Activated CD8-positive, alpha-beta memory T cell treated with anti-CD3 and anti-CD28 coated beads, Interleukin-2, amount 10 ng/mL, durations not matched to agents 7 days and 5 days (primary cell): ENCODE measurements around the gene PDE6D. TPM values are rescaled to one million over a fixed set of nuclear protein-coding genes. Genes with fewer than 3 reads are reported as not detected.

Experiments used
- ATAC-seq: fragments of 150-1000 bp; cut with Tn5 transposase; one replicate; pipeline ENCODE4 v1.10.0; 2021; ENCODE audit warnings: moderate library complexity
- CTCF ChIA-PET: fragments of 350-600 bp; sonication (Branson Sonifier 250); formaldehyde crosslinking; loops from one replicate; lab custom pipeline; 2021; ENCODE audit warnings: antibody characterized with exemption; lab: Charles Lee
- DNase-seq: peaks from one replicate; pipeline ENCODE4 v3.0.0-alpha.2; 2020
- H3K27ac Mint-ChIP-seq: one replicate; pipeline ENCODE4 v1.8.0; 2021; ENCODE audit warnings: mild to moderate bottlenecking, mixed read lengths
- H3K27me3 Mint-ChIP-seq: one replicate; pipeline ENCODE4 v1.8.0; 2021; ENCODE audit warnings: mixed read lengths
- H3K36me3 Mint-ChIP-seq: one replicate; pipeline ENCODE4 v1.8.0; 2021; ENCODE audit warnings: mild to moderate bottlenecking, mixed read lengths
- H3K4me1 Mint-ChIP-seq: one replicate; pipeline ENCODE4 v1.8.0; 2021; ENCODE audit warnings: mixed read lengths
- H3K4me3 Mint-ChIP-seq: one replicate; pipeline ENCODE4 v1.8.0; 2021; ENCODE audit warnings: mild to moderate bottlenecking, moderate library complexity, mixed read lengths
- H3K9me3 Mint-ChIP-seq: one replicate; pipeline ENCODE4 v1.8.0; 2022; ENCODE audit warnings: low read depth, mixed read lengths
- total RNA-seq, 2 experiments: library from RNA; stranded (reverse); gene quantifications; one replicate each; pipeline ENCODE4 v1.2.3, GENCODE V29; 2021

PDE6D gene
- total RNA-seq, 2 experiments from 2014 or later, result 37.5 to 41.7 TPM

DNA sequence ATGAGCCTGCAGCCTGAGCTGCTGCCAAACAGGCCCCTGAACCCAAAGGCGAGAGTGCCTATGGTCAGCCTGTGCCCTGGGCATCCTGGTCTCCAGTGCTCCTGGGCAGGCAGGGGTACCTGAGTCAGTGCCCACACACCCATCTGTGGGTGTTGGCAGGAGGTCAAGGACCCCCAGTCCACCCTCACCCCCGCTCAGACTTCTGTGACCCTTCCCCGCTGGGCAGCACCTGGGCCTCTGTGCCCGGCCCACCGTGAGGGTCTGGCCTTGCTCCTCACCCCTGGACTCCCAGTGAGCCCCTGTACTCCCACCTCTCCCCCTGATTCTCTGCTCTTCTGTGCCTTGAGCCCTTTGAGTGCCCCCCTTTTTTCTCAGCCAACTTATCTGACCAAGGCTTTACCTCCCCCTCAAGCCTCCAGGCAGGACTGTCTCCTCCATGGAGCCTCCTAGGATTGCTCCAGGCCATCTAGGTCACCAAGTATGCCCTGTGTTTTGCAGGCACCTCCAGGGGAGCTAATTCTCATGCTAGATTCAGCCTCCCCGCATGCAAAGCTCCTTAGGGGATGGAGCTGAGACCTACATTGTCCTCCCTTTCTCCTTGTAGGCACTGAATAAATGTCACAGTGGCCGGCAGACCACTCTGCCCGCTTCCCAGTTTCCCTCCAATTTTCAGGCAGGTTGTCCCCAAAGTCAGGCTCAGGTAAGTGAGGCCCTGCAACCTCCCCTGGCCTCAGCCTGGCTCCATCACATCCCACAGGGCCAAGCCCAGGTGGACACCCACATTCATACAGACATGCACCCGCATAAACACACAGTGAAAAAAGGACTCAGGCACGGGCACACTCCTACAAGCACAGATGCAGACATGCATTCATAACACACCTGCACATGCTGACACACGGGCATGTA lies 94.6 kb downstream of the PDE6D start:
- H3K4me3 Mint-ChIP-seq, result no peak overlapping the region
- DNase-seq (no peak), ATAC-seq (no peak)
- peaks cover 13% of the 10 kb centered on the region for H3K27me3 Mint-ChIP-seq
- peaks cover 3% of the 10 kb centered on the region for H3K4me1 Mint-ChIP-seq
- H3K36me3 Mint-ChIP-seq, result no peaks in the 10 kb centered on the region
- H3K27ac Mint-ChIP-seq, result no peak overlapping the region
- no peaks in the 10 kb centered on the region for H3K9me3 Mint-ChIP-seq
- CTCF ChIA-PET, result interaction anchor here (1.0 to 23.5 kb wide), 13 partner anchors 11 to 87 kb away, joined by 3 to 680 read pairs (median 5); partner anchors contain the start of gene PTMA

DNA sequence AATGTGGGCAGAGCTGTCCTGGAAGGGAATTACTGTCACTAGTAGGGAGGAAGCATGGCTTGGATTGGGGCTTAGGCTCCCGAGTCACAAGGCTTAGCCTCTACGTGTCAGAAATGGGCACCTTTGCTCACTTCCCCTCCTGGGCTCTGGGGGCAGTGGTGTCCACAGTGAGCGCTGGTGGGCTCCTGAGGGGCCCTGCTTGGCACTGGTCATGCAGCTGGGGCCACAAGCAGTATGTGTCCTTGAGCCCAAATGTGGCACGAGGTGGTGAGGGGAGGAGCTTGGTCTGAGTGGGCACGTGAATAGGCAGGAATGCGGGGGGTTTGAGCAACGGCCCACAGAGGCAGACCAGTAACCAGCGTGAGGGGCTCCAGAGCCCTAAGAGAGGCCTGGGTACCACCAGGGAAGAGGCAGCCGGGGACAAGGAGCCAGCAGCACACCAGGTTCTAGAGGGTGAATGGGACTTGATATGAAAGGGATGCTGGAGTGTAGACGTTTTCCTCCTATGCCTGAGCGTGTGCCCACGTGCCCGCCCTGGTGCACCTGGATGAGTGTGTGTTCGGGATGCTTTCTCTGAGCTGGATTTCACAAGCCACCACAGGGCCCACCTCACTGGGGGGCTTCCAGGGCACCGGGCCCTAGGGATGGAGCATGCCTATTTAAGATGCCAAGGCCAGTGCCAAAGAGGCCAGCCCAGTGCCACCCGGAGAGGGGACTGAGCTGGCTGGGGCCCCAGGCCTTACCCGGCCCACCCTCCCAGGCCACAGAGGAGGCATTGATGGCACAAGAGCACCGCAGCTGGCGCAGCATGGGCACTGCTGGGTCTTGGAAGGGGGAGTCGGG lies 95.5 kb downstream of the PDE6D start:
- Mint-ChIP-seq H3K36me3 (no peaks in the 10 kb centered on the region), H3K4me1 (peaks cover 3% of the 10 kb centered on the region), H3K27ac (no peak overlapping the region), H3K27me3 (peaks cover 15% of the 10 kb centered on the region), H3K4me3 (no peak overlapping the region), H3K9me3 (no peaks in the 10 kb centered on the region)
- CTCF ChIA-PET, result interaction anchor here (1.0 to 23.5 kb wide), 8 partner anchors 12 to 86 kb away, joined by 3 to 680 read pairs (median 6); partner anchors contain the start of gene PTMA
- DNase-seq (no peak), ATAC-seq (no peak)

DNA sequence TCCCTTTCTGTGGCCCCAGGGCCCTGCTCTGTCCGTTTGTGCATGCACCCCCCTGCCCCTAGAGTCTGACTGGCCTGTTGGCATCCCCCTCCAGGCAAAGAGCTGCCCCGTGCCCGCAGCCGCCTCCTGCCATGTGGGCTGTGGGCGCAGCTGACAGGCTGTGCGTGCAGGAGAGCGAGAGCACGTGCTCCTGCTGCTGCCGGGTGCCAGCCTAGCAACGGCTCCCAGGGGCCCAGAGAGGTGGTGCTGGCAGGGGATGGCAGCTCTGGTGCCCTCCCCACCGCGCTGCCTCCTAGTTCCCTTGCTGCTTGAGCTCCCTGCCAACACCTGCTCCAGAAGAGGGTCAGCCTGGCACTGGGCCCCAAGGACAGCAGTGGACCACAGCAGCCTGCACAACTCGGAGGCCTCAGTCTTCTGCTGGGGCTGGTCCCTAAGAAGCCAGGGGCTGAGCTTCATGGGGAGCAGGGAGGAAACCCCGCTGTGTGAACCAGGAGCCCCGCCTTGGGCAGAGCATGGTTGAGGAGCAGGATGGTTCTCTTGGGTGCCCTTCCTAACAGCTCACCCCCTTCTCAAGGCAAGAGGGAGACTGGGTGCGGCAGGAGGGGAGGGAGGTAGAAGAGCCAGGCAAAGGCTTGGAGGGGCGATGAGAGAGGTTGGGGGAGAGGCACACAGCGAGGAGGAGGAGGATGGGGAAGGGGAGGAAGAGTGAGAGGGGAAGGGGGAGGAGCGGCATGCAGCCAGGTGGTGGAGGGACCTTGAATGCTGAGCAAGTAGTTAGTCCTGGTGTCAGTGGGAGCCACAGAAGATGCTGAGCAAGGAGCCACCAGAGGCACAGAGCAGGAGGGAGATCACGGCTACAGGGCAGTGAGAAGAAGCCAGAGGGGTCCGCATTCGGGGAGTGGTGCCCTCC lies 96.5 kb downstream of the PDE6D start:
- H3K27ac Mint-ChIP-seq, result no peak overlapping the region
- no peaks in the 10 kb centered on the region for H3K36me3 Mint-ChIP-seq
- no peak for DNase-seq
- no peak overlapping the region for H3K4me3 Mint-ChIP-seq
- H3K4me1 Mint-ChIP-seq, result peaks cover 3% of the 10 kb centered on the region
- CTCF ChIA-PET, result interaction anchor here (0.7 to 23.5 kb wide), 8 partner anchors 10 to 83 kb away, joined by 3 to 680 read pairs (median 3); no protein-coding TSS in a partner anchor
- no peak for ATAC-seq
- H3K9me3 Mint-ChIP-seq, result no peaks in the 10 kb centered on the region
- H3K27me3 Mint-ChIP-seq, result peaks cover 20% of the 10 kb centered on the region

DNA sequence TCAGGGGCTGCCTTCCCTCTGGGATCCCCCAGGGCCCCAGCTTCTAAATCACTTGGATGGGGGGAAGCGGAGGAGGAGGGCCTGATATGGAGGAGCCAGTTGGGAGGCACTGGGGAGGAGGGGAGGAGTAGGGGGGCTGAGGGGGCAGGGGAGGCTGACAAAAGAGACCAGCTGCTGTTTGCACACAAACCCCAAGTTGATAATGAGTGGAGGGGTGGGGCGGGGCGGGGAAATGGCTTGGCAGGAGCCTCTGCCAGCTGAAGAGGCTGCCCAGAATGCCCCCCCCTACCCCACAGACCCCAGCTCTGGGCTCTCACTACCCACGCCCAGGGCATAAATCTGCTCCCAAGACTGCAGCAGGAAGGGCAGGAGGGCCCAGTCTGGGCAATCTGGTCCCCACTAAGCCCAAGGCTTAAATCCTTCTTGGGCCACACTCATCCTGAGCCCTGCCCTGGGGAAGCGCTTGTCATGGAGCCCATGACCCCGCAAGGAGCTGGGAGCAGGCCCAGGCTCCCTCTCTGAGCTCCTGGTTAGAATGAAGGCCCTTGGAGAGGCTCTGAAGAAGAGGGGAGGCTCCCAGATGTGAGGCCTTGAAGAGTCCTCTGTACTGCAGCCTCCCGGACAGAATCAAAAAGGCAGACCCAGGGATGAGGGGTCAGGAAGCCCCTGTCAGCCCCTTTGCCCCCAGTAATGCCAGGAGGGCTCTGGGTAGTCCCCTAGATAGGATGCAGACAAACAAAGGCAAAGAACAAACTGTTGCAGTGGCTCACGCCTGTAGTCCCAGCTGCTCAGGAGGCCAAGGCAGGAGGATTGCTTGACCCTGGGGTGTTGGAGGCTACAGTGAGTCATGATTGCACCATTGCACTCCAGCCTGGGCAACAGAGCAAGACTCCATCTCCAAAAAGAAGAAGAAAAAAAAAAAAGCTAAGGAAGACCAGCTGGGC lies 97.5 kb downstream of the PDE6D start:
- CTCF ChIA-PET, result interaction anchor here (0.7 to 23.5 kb wide), 6 partner anchors 10 to 82 kb away, joined by 3 to 680 read pairs (median 5); no protein-coding TSS in a partner anchor

DNA sequence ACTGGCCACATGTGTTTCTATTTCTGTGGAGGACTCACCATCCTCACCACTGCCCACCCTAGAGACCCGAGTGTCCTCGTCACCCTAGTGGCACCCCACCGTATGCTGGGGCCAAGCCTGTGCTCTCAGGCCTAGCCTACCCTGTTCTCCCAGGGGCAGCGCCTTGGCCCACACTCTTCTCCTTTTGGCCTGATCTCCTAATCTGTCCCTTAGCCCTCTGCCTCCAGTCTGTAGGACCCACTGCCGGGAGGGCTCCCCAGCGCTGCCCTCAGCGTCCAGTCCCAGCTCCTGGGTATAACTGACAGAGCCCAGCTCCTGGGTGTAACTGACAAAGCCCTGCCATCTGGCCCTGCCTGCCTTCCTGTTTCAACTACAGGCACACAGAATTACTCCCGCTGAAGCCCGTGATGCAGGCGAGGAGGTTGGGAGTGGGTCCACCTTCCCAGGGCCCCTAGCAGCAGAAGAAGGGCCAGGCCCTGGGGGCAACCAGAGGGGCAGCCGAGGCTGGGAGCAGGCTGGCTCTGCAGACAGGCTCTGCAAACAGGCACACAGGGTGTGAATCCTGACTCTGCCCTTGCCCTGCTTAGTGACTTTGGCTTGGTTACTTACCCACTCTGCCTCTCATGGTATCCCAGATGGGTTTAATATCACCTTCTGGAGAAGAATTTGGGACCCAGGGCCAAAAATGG lies 98.3 kb downstream of the PDE6D start:
- no peaks in the 10 kb centered on the region for H3K36me3 Mint-ChIP-seq
- no peak overlapping the region for H3K27ac Mint-ChIP-seq
- CTCF ChIA-PET, result interaction anchor here (11.2 to 23.5 kb wide), 2 partner anchors 9 to 32 kb away, joined by 101 to 680 read pairs; no protein-coding TSS in a partner anchor
- no peak for DNase-seq
- ATAC-seq, result no peak
- H3K4me1 Mint-ChIP-seq, result peaks cover 5% of the 10 kb centered on the region
- H3K4me3 Mint-ChIP-seq, result no peak overlapping the region
- peaks cover 20% of the 10 kb centered on the region for H3K27me3 Mint-ChIP-seq
- no peaks in the 10 kb centered on the region for H3K9me3 Mint-ChIP-seq

More for the DNA sequence above, 97.5 kb downstream of the PDE6D start:
- Mint-ChIP-seq H3K9me3 (no peaks in the 10 kb centered on the region), H3K4me3 (no peak overlapping the region), H3K27me3 (peaks cover 20% of the 10 kb centered on the region), H3K4me1 (peaks cover 3% of the 10 kb centered on the region), H3K27ac (no peak overlapping the region), H3K36me3 (no peaks in the 10 kb centered on the region)
- ATAC-seq, result no peak
- no peak for DNase-seq

Other genes with a start within 250 kb of the PDE6D start
- gene TEX44, start 188.4 kb downstream of the PDE6D start, total RNA-seq, result not detected
- 1,000 to 10,000 TPM; 1,489 to 1,775 TPM for gene PTMA, start 72.8 kb downstream of the PDE6D start, total RNA-seq
- gene COPS7B, start 5.2 kb upstream of the PDE6D start, total RNA-seq, result 10 to 100 TPM; 47.3 to 54.4 TPM
- gene NPPC, start 145.1 kb upstream of the PDE6D start, total RNA-seq, result not detected
- 10 to 100 TPM; 25.4 to 39.4 TPM for gene DIS3L2, start 180.4 kb upstream of the PDE6D start, total RNA-seq